HepG2 (cell line): Measurements from ENCODE around the gene RCBTB2. TPM values are rescaled to one million over a fixed set of nuclear protein-coding genes. Genes with fewer than 3 reads are reported as not detected.

Experiments
- ARNT2 ChIP-seq: sonication (generic); formaldehyde crosslinking; IDR thresholded peaks from 2 replicates; pipeline ENCODE4 v1.8.0; 2022; ENCODE audit warnings: mild to moderate bottlenecking, low read depth, missing genetic modification reagents, moderate library complexity
- CERS6 ChIP-seq: sonication (generic); formaldehyde crosslinking; IDR thresholded peaks from 2 replicates; pipeline ENCODE4 v1.5.0; 2020; ENCODE audit warnings: missing genetic modification reagents
- GABPA ChIP-seq, 2 experiments: IDR thresholded peaks; 2 replicates each; pipeline ENCODE4 v1.6.1; 2011 to 2016; ENCODE audit warnings: low read depth in 2 of 2, low read length in 1 of 2, missing biosample characterization in 1 of 2, missing genetic modification characterization in 1 of 2
- GATAD2A ChIP-seq: IDR thresholded peaks from 2 replicates; pipeline ENCODE4 v1.6.1; 2016
- GPBP1L1 ChIP-seq: sonication (generic); formaldehyde crosslinking; IDR thresholded peaks from 2 replicates; pipeline ENCODE4 v1.5.0; 2020; ENCODE audit warnings: mild to moderate bottlenecking, missing genetic modification reagents
- HIC2 ChIP-seq: sonication (generic); formaldehyde crosslinking; IDR thresholded peaks from 2 replicates; pipeline ENCODE4 v1.9.0; 2022; ENCODE audit warnings: low read depth, missing genetic modification reagents
- HMG20B ChIP-seq: conservative IDR thresholded peaks from 2 replicates; pipeline ENCODE4 v1.6.1; 2016; ENCODE audit warnings: missing genetic modification reagents, missing compliant biosample characterization
- KDM4B ChIP-seq: sonication (generic); formaldehyde crosslinking; IDR thresholded peaks from 2 replicates; pipeline ENCODE4 v1.4.0; 2020; ENCODE audit warnings: missing genetic modification reagents
- KLF16 ChIP-seq, 2 experiments: sonication (generic) in 1 of 2; formaldehyde crosslinking in 1 of 2; IDR thresholded peaks; 2 replicates each; pipeline versions ENCODE4 v1.6.1 to v1.8.0; 2016 to 2023; ENCODE audit warnings: missing genetic modification reagents in 2 of 2, missing compliant biosample characterization in 1 of 2
- KMT2B ChIP-seq: IDR thresholded peaks from 2 replicates; pipeline ENCODE4 v1.6.1; 2016; ENCODE audit warnings: missing genetic modification reagents, missing compliant biosample characterization
- MAX ChIP-seq: IDR thresholded peaks from 2 replicates; pipeline ENCODE4 v1.6.1; 2012; ENCODE audit warnings: inconsistent platforms
- MYNN ChIP-seq: sonication (generic); formaldehyde crosslinking; IDR thresholded peaks from 2 replicates; pipeline ENCODE4 v1.4.0; 2020; ENCODE audit warnings: mild to moderate bottlenecking, low read depth, missing genetic modification reagents
- NAIF1 ChIP-seq: sonication (generic); formaldehyde crosslinking; IDR thresholded peaks from 2 replicates; pipeline ENCODE4 v1.5.0; 2020; ENCODE audit warnings: mild to moderate bottlenecking, missing genetic modification reagents, borderline replicate concordance
- RORA ChIP-seq: sonication (generic); formaldehyde crosslinking; IDR thresholded peaks from 2 replicates; pipeline ENCODE4 v1.5.0; 2020; ENCODE audit warnings: mild to moderate bottlenecking, missing genetic modification reagents, moderate library complexity
- SAP130 ChIP-seq: IDR thresholded peaks from 2 replicates; pipeline ENCODE4 v1.6.1; 2016; ENCODE audit warnings: low read depth
- SRSF4 ChIP-seq: fragments of 200-400 bp; formaldehyde crosslinking; IDR thresholded peaks from one replicate; pipeline ENCODE4 v1.6.1; 2018; ENCODE audit warnings: mild to moderate bottlenecking, low read depth, low read length, moderate library complexity; ENCODE audit not compliant: poor library complexity, severe bottlenecking
- TFAP4 ChIP-seq: sonication (generic); IDR thresholded peaks from 2 replicates; pipeline ENCODE4 v1.6.1; 2016; ENCODE audit warnings: low read depth, borderline replicate concordance
- TMF1 ChIP-seq: sonication (generic); formaldehyde crosslinking; IDR thresholded peaks from 2 replicates; pipeline ENCODE4 v1.8.1; 2022; ENCODE audit warnings: low read depth, missing genetic modification reagents
- ZNF205 ChIP-seq: IDR thresholded peaks from 2 replicates; pipeline ENCODE4 v1.6.1; 2018; ENCODE audit warnings: missing biosample characterization, missing genetic modification reagents
- ZNF260 ChIP-seq: sonication (generic); formaldehyde crosslinking; IDR thresholded peaks from 2 replicates; pipeline ENCODE4 v1.4.0; 2020; ENCODE audit warnings: missing genetic modification reagents, low read depth, mild to moderate bottlenecking, borderline replicate concordance
- ZNF563 ChIP-seq: sonication (generic); formaldehyde crosslinking; IDR thresholded peaks from 2 replicates; pipeline ENCODE4 v1.8.0; 2022; ENCODE audit warnings: mild to moderate bottlenecking, moderate library complexity, missing genetic modification reagents
- ZNF747 ChIP-seq: sonication (generic); formaldehyde crosslinking; IDR thresholded peaks from 2 replicates; pipeline ENCODE4 v1.8.1; 2023; ENCODE audit warnings: missing genetic modification reagents, mild to moderate bottlenecking, borderline replicate concordance
- ZNF766 ChIP-seq: sonication (generic); formaldehyde crosslinking; IDR thresholded peaks from 2 replicates; pipeline ENCODE4 v1.5.0; 2020; ENCODE audit warnings: missing genetic modification reagents, borderline replicate concordance
- ZSCAN12 ChIP-seq: sonication (generic); formaldehyde crosslinking; IDR thresholded peaks from 2 replicates; pipeline ENCODE4 v1.9.0; 2021; ENCODE audit warnings: mild to moderate bottlenecking, missing genetic modification reagents
- polyA plus RNA-seq, 8 experiments: library from polyadenylated mRNA; depleted of rRNA in 3 of 8; stranded (reverse) in 7 of 8; unstranded in 1 of 8; fragments of >200 nt; fragmentation: Illumina TruSeq in 4 of 8; extraction: Trizol in 4 of 8; gene quantifications; 2 replicates each; pipeline versions ENCODE4 v1.2.1 to v1.2.3, GENCODE V29; 2011 to 2016; ENCODE audit warnings: low read depth in 4 of 8, missing spikeins in 1 of 8, mixed read lengths in 1 of 8; ENCODE audit not compliant: insufficient read depth in 1 of 8
- total RNA-seq, 5 experiments: library from RNA; depleted of rRNA; stranded (reverse); fragments of >200 nt; fragmentation: Illumina TruSeq; extraction: Trizol; gene quantifications; 2 replicates each; pipeline ENCODE4 v1.2.3, GENCODE V29; 2016; ENCODE audit warnings: low read depth in 1 of 5

The RCBTB2 gene
- total and polyA plus RNA-seq, 2 of the 13 experiments (the other 11 are each of a cell fraction or from before 2014, with no cell fraction given) = 1.9 to 2.7 TPM

GRCh38 chr13:48532506-48533499 lies at the start of gene RCBTB2 (continued):
- TF ChIP-seq GABPA (IDR thresholded peaks at IDR 0.05; ENCODE audit: low read depth, low read length) (no peak), GABPA (CRISPR knock-in tag; IDR thresholded peaks at IDR 0.05; ENCODE audit: low read depth) (peak; percentile 19; the same call in 1 of the 2 replicates), TMF1 (CRISPR knock-in tag) (peak; percentile 67), KLF16 (CRISPR knock-in tag; IDR thresholded peaks at IDR 0.05) (peak in 1 of 2 experiments; percentile 23; a peak in 1 of 4 replicates), CERS6 (CRISPR knock-in tag) (peak; percentile 22; the same call in 1 of the 2 replicates), ZNF766 (CRISPR knock-in tag) (peak; percentile 85), HIC2 (CRISPR knock-in tag) (peak; percentile 42; the same call in 1 of the 2 replicates), TFAP4 (peak; percentile 61; the same call in 1 of the 2 replicates), MYNN (CRISPR knock-in tag) (no peak), RORA (CRISPR knock-in tag) (no peak), ZNF260 (CRISPR knock-in tag) (no peak), GPBP1L1 (CRISPR knock-in tag) (no peak), HMG20B (CRISPR knock-in tag) (0 out of 2 replicates have a peak, but pooled peaks have one; percentile 46), SRSF4 (no peak), SAP130 (CRISPR knock-in tag) (peak; percentile 70), MAX (peak; percentile 93), ZNF205 (peak; percentile 62; the same call in 1 of the 2 replicates), ZSCAN12 (CRISPR knock-in tag) (peak; percentile 92), ARNT2 (CRISPR knock-in tag) (peak; percentile 93), ZNF563 (CRISPR knock-in tag) (peak; percentile 45; the same call in 1 of the 2 replicates), NAIF1 (CRISPR knock-in tag) (peak; percentile 80; the same call in 1 of the 2 replicates), GATAD2A (0 out of 2 replicates have a peak, but pooled peaks have one; percentile 31), ZNF747 (CRISPR knock-in tag) (peak; percentile 82; the same call in 1 of the 2 replicates), KDM4B (CRISPR knock-in tag) (no peak; the same call in 1 of the 2 replicates), KMT2B (CRISPR knock-in tag) (peak; percentile 82)
